ENCODE measurements around the gene EEIG1.

GRCh38 chr9:128024761-128025308, 44.0 kb upstream of the EEIG1 start:
- no peak for TF ChIP-seq CTCF (IDR thresholded peaks at IDR 0.05; ENCODE audit: insufficient read depth, low read length, poor library complexity, severe bottlenecking)
- no peak for TF ChIP-seq EZH2phosphoT487 (conservative IDR thresholded peaks at IDR 0.05; ENCODE audit: low read length)

All from SU-DHL-6 (cell line).